ENCODE data around the gene OR2AG2. TPM values are rescaled to one million over a fixed set of nuclear protein-coding genes. Genes with fewer than 3 reads are reported as not detected.
A peak's percentile ranks its signal among the peaks of the same experiment; 100 is the strongest.

Gene OR2AG2
- total and polyA plus RNA-seq, 12 donors = not detected

GRCh38 chr11:6734616-6735015, 37.2 kb downstream of the OR2AG2 start:
- peaks cover 0 to 9% (median 0%) of the 10 kb centered on the region in 11 donors for H3K9me3 ChIP-seq
- intact Hi-C loops (cut with DNase I) = no loop called here
- H3K27me3 ChIP-seq = no peaks in the 10 kb centered on the region
- ATAC-seq (no peak), DNase-seq (no peak)
- TF ChIP-seq CTCF (IDR thresholded peaks at IDR 0.05) = no peak
- no peak overlapping the region for H3K4me3 ChIP-seq
- peaks cover 0 to 17% (median 4%) of the 10 kb centered on the region in 9 donors for H3K36me3 ChIP-seq
- H3K27ac ChIP-seq = peak overlapping the region in 1 of 10 donors; percentile 46
- peaks cover 0 to 43% (median 0%) of the 10 kb centered on the region in 9 donors for H3K4me1 ChIP-seq
- 76 to 81% methylated on average over 3 of the region's 3 CpGs for WGBS, 2 donors

GRCh38 chr11:6733326-6734275, 38.2 kb downstream of the OR2AG2 start:
- DNase-seq (no peak), ATAC-seq (no peak)
- 64 to 75% methylated on average over 3 of the region's 3 CpGs for WGBS, 2 donors
- H3K4me3 ChIP-seq = no peak overlapping the region
- no peaks in the 10 kb centered on the region for H3K27me3 ChIP-seq
- peaks cover 0 to 17% (median 4%) of the 10 kb centered on the region in 9 donors for H3K36me3 ChIP-seq
- intact Hi-C loops (cut with DNase I) = no loop called here
- no peak overlapping the region for H3K27ac ChIP-seq
- peaks cover 0 to 40% (median 3%) of the 10 kb centered on the region in 9 donors for H3K4me1 ChIP-seq
- H3K9me3 ChIP-seq = peaks cover 0 to 9% (median 0%) of the 10 kb centered on the region in 11 donors
- no peak for TF ChIP-seq CTCF (IDR thresholded peaks at IDR 0.05)

- Histone ChIP-seq H3K27me3 (no peaks in the 10 kb centered on the region), H3K27ac (peak overlapping the region in 6 of 10 donors; percentile 1 to 25 (median 18)), H3K36me3 (peaks cover 0 to 10% (median 0%) of the 10 kb centered on the region in 9 donors), H3K4me3 (no peak overlapping the region), H3K4me1 (peaks cover 0 to 21% (median 9%) of the 10 kb centered on the region in 9 donors), H3K9me3 (peaks cover 0 to 23% (median 4%) of the 10 kb centered on the region in 11 donors)
- DNase-seq = no peak
- ATAC-seq = no peak
- TF ChIP-seq CTCF (IDR thresholded peaks at IDR 0.05) = no peak
- intact Hi-C loops (cut with DNase I) = no loop called here
- 40 to 60% methylated on average over 6 of the region's 6 CpGs for WGBS, 2 donors
Measured at GRCh38 chr11:6727971-6728760, 43.6 kb downstream of the OR2AG2 start.

- DNase-seq = no peak
- no peak for TF ChIP-seq CTCF (IDR thresholded peaks at IDR 0.05)
- Histone ChIP-seq H3K36me3 (peaks cover 0 to 20% (median 0%) of the 10 kb centered on the region in 9 donors), H3K4me1 (peaks cover 0 to 37% (median 9%) of the 10 kb centered on the region in 9 donors), H3K27ac (no peak overlapping the region), H3K9me3 (peaks cover 0 to 27% (median 4%) of the 10 kb centered on the region in 11 donors), H3K4me3 (no peak overlapping the region), H3K27me3 (no peaks in the 10 kb centered on the region)
- WGBS, 2 donors = 52 to 53% methylated on average over 2 of the region's 2 CpGs
- ATAC-seq = no peak
- intact Hi-C loops (cut with DNase I) = no loop called here
Measured at GRCh38 chr11:6725386-6725896, 46.3 kb downstream of the OR2AG2 start.
